GM19099 (cell line): ENCODE data around the gene ZNF341.

Experiments
- POLR2A ChIP-seq: IDR thresholded peaks from 3 replicates; pipeline ENCODE4 v1.6.1; 2011; ENCODE audit warnings: low read depth; ENCODE audit not compliant: insufficient read length; ENCODE audit errors: extremely low read depth

The ZNF341 gene

DNA sequence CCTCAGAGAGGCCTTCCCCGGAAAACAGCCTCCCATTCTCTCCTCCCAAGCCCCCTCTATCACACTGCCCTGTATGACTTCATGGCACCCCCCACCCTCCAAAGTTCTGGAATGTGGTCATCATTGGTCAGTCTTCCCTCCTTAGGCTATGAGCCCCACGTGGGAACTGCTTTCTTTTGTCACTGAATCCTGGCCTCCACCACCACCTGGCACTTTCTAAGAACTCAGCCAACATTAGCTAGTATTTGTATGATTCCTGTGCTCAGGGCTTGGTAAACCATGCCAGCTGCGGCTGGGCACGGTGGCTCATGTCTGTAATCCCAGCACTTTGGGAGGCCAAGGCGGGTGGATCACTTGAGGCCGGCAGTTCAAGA, 37.2 kb upstream of the ZNF341 start:
- TF ChIP-seq POLR2A = no peak

DNA sequence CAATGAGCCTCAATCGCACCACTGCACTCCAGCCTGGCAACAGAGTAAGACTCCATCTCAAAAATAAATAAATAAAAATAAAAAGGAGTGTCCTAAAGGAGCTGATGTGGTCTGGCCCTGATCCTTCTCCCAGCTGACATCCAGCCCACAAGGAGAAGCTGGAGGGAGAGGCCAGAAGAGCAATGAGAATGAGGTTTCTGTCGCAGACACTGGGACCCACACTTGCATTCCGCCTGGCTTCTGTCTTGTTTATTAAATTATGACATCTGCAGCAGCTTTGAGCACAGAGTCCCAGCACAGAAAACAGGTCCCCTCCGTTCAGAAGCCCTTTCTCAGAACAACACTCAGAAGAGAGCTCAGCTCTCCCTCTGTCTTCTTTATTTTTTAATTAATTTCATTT, 35.3 kb upstream of the ZNF341 start:
- no peak for TF ChIP-seq POLR2A

DNA sequence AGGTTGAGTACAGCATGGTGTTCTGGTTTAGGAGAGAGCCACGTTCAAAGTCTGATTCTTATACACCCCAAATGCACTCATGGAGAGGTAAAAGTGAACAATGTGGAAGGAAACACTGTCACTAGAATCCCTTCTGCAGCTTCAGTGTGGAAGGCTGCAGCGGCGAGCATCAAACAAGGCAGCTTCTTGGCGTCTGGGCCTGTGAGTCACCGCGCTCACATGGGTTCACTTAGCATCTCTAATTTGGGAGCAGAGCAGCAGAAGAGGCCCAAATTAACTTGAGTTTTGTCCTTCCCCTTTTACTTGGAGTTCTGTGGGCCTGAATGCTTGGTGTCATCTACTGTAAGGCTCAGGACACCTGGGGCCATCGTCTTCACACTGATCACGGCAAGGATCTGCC, 34.7 kb upstream of the ZNF341 start:
- no peak for TF ChIP-seq POLR2A

GRCh38 chr20:33701629-33702450, 30.0 kb upstream of the ZNF341 start:
- no peak for TF ChIP-seq POLR2A

DNA sequence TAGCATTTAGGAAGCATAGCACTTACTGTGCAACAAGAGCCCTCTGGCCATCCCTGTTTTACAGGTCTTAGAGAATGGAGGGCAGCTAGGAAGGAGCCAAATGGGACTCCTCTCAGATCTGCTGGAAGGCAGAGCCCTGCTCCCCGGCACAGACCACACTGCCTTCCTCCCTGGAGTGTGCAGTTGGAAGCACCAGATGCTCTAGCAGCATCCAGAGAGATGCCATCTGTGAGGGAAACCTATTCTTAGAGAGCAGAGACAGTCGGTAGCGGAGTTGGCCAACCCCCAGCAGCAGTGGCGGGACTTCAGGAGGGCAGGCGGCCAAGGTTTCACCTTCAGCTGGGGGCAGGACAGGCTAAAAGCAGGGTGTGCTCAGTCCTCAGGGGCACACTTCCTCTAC, 28.9 kb upstream of the ZNF341 start:
- no peak for TF ChIP-seq POLR2A

- TF ChIP-seq POLR2A = no peak
These were observed 28.2 kb upstream of the ZNF341 start for GRCh38 chr20:33703498-33704137.

DNA sequence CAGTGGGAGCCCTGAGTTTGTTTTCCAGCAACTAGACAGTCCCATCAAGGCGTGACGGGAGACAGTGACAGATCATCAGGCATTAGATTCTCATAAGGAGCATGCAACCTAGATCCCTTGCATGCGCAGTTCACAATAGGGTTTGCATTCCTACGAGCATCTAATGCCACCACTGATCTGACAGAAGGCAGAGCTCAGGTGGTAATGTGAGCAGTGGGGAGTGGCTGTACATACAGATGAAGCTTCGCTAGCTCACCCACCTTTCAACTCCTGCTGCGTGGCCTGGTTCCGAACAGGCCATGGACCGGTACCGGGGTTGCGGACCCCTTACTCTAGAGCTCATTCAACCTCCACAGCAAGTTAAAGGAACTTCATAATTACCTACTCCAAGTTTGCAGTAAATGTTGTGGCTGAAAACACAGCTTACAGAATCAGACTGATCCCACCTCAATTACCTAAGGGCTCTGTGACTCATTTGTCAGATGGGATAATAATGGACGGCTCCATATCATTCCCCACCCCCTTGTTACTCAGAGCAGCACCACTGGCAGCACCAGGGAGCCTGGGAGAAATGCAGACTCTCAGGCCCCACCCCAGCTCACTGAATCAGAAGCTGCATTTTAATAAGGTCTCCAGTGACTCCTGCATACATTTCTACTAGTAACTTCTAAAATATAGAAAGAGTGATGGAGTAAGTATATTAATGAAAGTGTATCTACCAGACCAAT, 27.4 kb upstream of the ZNF341 start:
- no peak for TF ChIP-seq POLR2A

DNA sequence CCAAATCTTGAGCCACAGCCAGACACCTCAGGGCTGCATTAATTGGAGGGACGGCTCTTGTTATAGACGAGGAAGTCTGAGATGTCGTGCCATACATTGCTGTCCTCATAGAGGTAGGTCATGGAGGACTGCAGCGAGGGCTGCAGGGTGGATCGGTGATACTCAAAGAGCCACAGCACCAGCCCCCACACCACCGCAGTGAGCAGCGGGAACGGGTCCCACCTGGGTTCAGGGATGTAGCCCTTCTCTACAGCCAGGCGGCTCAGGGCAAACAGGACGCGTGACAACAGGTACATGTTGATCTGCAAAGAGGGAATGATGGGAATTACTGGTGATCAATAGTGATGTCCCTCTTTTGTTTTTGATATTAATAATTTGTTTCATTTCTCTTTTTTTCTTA, 24.1 kb upstream of the ZNF341 start:
- no peak for TF ChIP-seq POLR2A

- TF ChIP-seq POLR2A = no peak
These were observed 22.4 kb upstream of the ZNF341 start for GRCh38 chr20:33709398-33709797.

- TF ChIP-seq POLR2A = no peak
These were observed 21.8 kb upstream of the ZNF341 start for GRCh38 chr20:33709905-33710541.

GRCh38 chr20:33710681-33711445, 20.9 kb upstream of the ZNF341 start:
- no peak for TF ChIP-seq POLR2A

DNA sequence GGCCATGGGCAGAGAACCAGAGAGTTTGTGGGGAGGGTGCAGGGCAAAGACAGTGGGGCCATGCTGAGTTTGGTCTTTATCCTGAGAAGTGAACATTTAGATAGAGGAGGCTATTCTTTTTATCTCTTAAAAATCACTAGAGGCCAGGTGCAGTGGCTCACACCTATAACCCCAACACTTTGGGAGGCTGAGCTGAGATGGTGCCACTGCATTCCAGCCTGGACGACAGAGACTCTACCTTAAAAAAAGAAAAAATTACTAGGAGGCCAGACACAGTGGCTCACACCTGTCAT, 20.4 kb upstream of the ZNF341 start:
- TF ChIP-seq POLR2A = no peak

DNA sequence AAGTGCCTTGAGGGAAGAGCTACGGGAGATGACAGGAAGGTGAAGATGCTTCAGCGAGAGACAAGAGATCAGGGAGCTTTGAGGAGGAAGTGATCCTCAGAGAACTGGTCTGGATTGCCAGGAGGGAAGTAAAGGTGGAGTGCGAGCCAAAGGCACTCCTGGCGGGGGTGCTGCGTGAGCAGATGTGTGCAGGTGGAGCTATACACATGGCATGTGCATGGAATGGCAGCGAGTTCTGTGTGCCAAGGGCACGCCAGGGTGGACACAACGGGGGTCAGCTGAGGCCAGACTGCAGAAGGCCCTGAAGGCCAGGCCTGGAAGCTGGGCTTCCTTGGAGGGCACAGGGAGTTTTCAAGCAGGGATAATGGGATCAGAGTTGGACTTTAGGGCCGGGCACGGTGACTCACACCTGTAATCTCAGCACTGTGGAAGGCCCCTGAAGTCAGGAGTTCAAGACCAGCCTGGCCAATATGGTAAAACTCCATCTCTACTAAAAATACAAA, 17.9 kb upstream of the ZNF341 start:
- no peak for TF ChIP-seq POLR2A

- TF ChIP-seq POLR2A = no peak
These were observed 15.3 kb upstream of the ZNF341 start for GRCh38 chr20:33716498-33716897.
